Thyroid gland (tissue), 4 donors: ENCODE results near the gene SLC22A17. TPM values are rescaled to one million over a fixed set of nuclear protein-coding genes. Genes with fewer than 3 reads are reported as not detected.

Experiments
- DNase-seq, 2 donors: peaks; one replicate each; pipeline ENCODE4 v3.0.0-alpha.2; 2019
- H3K27ac ChIP-seq, 3 donors: fragments of 200-600 bp; sonication (generic); 1 replicate in 2 of 3; 2 replicates in 1 of 3; pipeline ENCODE4 v1.5.1; 2016 to 2019; ENCODE audit warnings: mild to moderate bottlenecking in 1 of 3, moderate library complexity in 1 of 3
- H3K27me3 ChIP-seq: fragments of 200-600 bp; sonication (generic); one replicate; pipeline ENCODE4 v1.5.1; 2019
- H3K36me3 ChIP-seq, 2 donors: fragments of 200-600 bp; sonication (generic); one replicate each; pipeline ENCODE4 v1.5.1; 2016 to 2019
- H3K4me1 ChIP-seq, 2 donors: fragments of 200-600 bp; sonication (generic); one replicate each; pipeline ENCODE4 v1.5.1; 2017 to 2019
- H3K4me3 ChIP-seq, 3 donors: fragments of 200-600 bp; sonication (generic); replicated peaks in 1 of 3; 1 replicate in 2 of 3; 2 replicates in 1 of 3; pipeline ENCODE4 v1.5.1; 2016; ENCODE audit warnings: mild to moderate bottlenecking in 1 of 3
- H3K9me3 ChIP-seq: fragments of 200-600 bp; sonication (generic); one replicate; pipeline ENCODE4 v1.5.1; 2017
- CTCF ChIP-seq, 6 experiments: fragments of 200-600 bp in 3 of 6; fragments of 450-650 bp in 3 of 6; sonication (generic) in 3 of 6; IDR thresholded peaks; one replicate each; pipeline ENCODE4 v1.5.1; 2016 to 2019; ENCODE audit warnings: antibody characterized with exemption in 6 of 6, mild to moderate bottlenecking in 2 of 6, inconsistent platforms in 1 of 6, moderate library complexity in 1 of 6
- POLR2A ChIP-seq, 2 donors: fragments of 450-650 bp; IDR thresholded peaks; one replicate each; pipeline ENCODE4 v1.6.1; 2017; ENCODE audit warnings: antibody characterized with exemption in 2 of 2, mild to moderate bottlenecking in 2 of 2, moderate library complexity in 1 of 2
- WGBS, 2 donors: methylation state at CpG; one replicate each; pipeline ENCODE4 v1.1.5; 2017; 5-methylcytosine and 5-hydroxymethylcytosine counted together
- intact Hi-C: fragments of 100-400 bp; cut with DNase I; formaldehyde crosslinking; loops from one replicate; pipeline ENCODE4 v1.15.1; 2023
- total RNA-seq, 4 donors: library from RNA; depleted of rRNA; stranded (reverse); fragments of >200 nt; gene quantifications; one replicate each; pipeline ENCODE4 v1.2.3, GENCODE V29; 2016

Gene SLC22A17
- total RNA-seq, 4 donors from 2014 or later: 27.5 to 94.2 (median 53.7) TPM

- Histone ChIP-seq H3K4me3 (no peak overlapping the region), H3K27ac (no peak overlapping the region), H3K4me1 (peaks cover 18 to 24% of the 10 kb centered on the region in 2 donors), H3K9me3 (no peaks in the 10 kb centered on the region), H3K36me3 (peaks cover 25 to 26% of the 10 kb centered on the region in 2 donors), H3K27me3 (no peaks in the 10 kb centered on the region)
- TF ChIP-seq CTCF (IDR thresholded peaks at IDR 0.05): no peak
- intact Hi-C loops: loop anchor here (10.0 kb wide), 1 partner anchor 141 kb away; the partner anchor contains the start of gene NGDN
- no peak for DNase-seq
- 88 to 89% methylated on average over 17 to 18 of the region's 18 CpGs for WGBS, 2 donors
Observed at GRCh38 chr14:23323838-23324454, 28.7 kb downstream of the SLC22A17 start.

GRCh38 chr14:23322568-23323517, 29.8 kb downstream of the SLC22A17 start:
- Histone ChIP-seq H3K4me3 (peak overlapping the region in 2 of 3 donors; percentile 89 to 95), H3K27ac (peak overlapping the region in 1 of 3 donors; percentile 93), H3K4me1 (peaks cover 18 to 22% of the 10 kb centered on the region in 2 donors), H3K9me3 (no peaks in the 10 kb centered on the region), H3K27me3 (no peaks in the 10 kb centered on the region), H3K36me3 (peaks cover 25 to 26% of the 10 kb centered on the region in 2 donors)
- DNase-seq: no peak
- 51% methylated on average over 10 of the region's 10 CpGs for WGBS, 2 donors
- intact Hi-C loops: loop anchor here (10.0 kb wide), 1 partner anchor 142 kb away; the partner anchor contains the start of gene NGDN
- TF ChIP-seq CTCF (IDR thresholded peaks at IDR 0.05) (no peak), POLR2A (IDR thresholded peaks at IDR 0.05) (no peak)

- Histone ChIP-seq H3K27me3 (no peaks in the 10 kb centered on the region), H3K27ac (peak overlapping the region; percentile 93 to 97 (median 94)), H3K36me3 (peaks cover 25 to 26% of the 10 kb centered on the region in 2 donors), H3K4me1 (peaks cover 18 to 20% of the 10 kb centered on the region in 2 donors), H3K4me3 (peak overlapping the region; percentile 85 to 95 (median 89)), H3K9me3 (no peaks in the 10 kb centered on the region)
- WGBS, 2 donors: 0 to 1% methylated on average over 29 to 36 of the region's 64 CpGs
- intact Hi-C loops: loop anchor here (10.0 kb wide), 1 partner anchor 143 kb away; the partner anchor contains the start of gene NGDN
- peak in 1 of 2 donors; percentile 34 for DNase-seq
- TF ChIP-seq POLR2A (IDR thresholded peaks at IDR 0.05) (no peak), CTCF (IDR thresholded peaks at IDR 0.05) (no peak)
Observed at GRCh38 chr14:23321572-23322547, 30.8 kb downstream of the SLC22A17 start.

- intact Hi-C loops: loop anchor here (10.0 kb wide), 1 partner anchor 144 kb away; the partner anchor contains the start of gene NGDN
Observed at GRCh38 chr14:23320584-23321571, 31.8 kb downstream of the SLC22A17 start, which contains the start of gene PABPN1. TSS of gene PABPN1 (plus strand) at chr14:23321457. CDS start at chr14:23321470, 13 bp downstream.

More at GRCh38 chr14:23320584-23321571, 31.8 kb downstream of the SLC22A17 start, which contains the start of gene PABPN1:
- DNase-seq: peak; percentile 99 to 100
- H3K4me1 ChIP-seq: peaks cover 18 to 20% of the 10 kb centered on the region in 2 donors
- H3K27me3 ChIP-seq: no peaks in the 10 kb centered on the region
- 6 to 15% methylated on average over 18 to 35 of the region's 63 CpGs for WGBS, 2 donors
- H3K9me3 ChIP-seq: no peaks in the 10 kb centered on the region
- H3K27ac ChIP-seq: peak within 1 kb of the TSS; percentile 94 to 98 (median 97)
- H3K4me3 ChIP-seq: peak within 1 kb of the TSS; percentile 85 to 95 (median 89)
- peaks cover 25 to 26% of the 10 kb centered on the region in 2 donors for H3K36me3 ChIP-seq
- TF ChIP-seq CTCF (IDR thresholded peaks at IDR 0.05): no peak
- TF ChIP-seq POLR2A (IDR thresholded peaks at IDR 0.05): peak; percentile 28 to 89
